ENCODE measurements around the gene TP53TG3D. TPM values are rescaled to one million over a fixed set of nuclear protein-coding genes. Genes with fewer than 3 reads are reported as not detected.
"Not testable (repeated sequence)": the region's sequence is repeated elsewhere in the genome, so short reads cannot be mapped to it uniquely, and the experiment has no call there.

The TP53TG3D gene, protein sequence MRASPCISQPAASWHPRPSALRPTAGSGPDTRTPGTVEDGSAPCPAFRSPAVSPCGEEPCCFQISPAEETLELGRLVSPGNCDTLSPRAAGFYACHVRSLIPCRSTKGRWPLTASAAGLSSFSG
- not detected for total RNA-seq
- polyA plus RNA-seq: under 1 TPM in 1 of 2 donors, not detected in 1; 0.21 TPM

- H3K9ac ChIP-seq (ENCODE audit: low read depth in 1 of 2, low read length in 2 of 2); H3K27me3 ChIP-seq (ENCODE audit: control insufficient read depth in 4 of 4, insufficient read depth in 4 of 4, low read length in 3 of 4); H3K9me3 ChIP-seq (ENCODE audit: control insufficient read depth in 4 of 4, low read length in 3 of 4); H3K36me3 ChIP-seq (ENCODE audit: control insufficient read depth in 4 of 4, insufficient read depth in 3 of 4, low read depth in 1 of 4, low read length in 3 of 4); H3K4me1 ChIP-seq (ENCODE audit: control insufficient read depth in 4 of 4, insufficient read depth in 4 of 4, low read length in 3 of 4); H3K27ac ChIP-seq (ENCODE audit: low read depth in 1 of 2, low read length in 2 of 2); H3K4me3 ChIP-seq (ENCODE audit: low read depth in 1 of 3, low read length in 3 of 3); DNase-seq (ENCODE audit: low spot score): not testable (repeated sequence)
- WGBS: 24% methylated on average over 9 of the region's 26 CpGs
Observed at GRCh38 chr16:32252986-32253385, at the start of gene TP53TG3D. TSS of gene TP53TG3D (plus strand) at chr16:32253286. CDS start at chr16:32253354, 68 bp downstream.

- H3K4me1 ChIP-seq (ENCODE audit: control insufficient read depth in 4 of 4, insufficient read depth in 4 of 4, low read length in 3 of 4); H3K36me3 ChIP-seq (ENCODE audit: control insufficient read depth in 4 of 4, insufficient read depth in 3 of 4, low read depth in 1 of 4, low read length in 3 of 4); H3K4me3 ChIP-seq (ENCODE audit: low read depth in 1 of 3, low read length in 3 of 3); H3K27ac ChIP-seq (ENCODE audit: low read depth in 1 of 2, low read length in 2 of 2); DNase-seq (ENCODE audit: low spot score); H3K27me3 ChIP-seq (ENCODE audit: control insufficient read depth in 4 of 4, insufficient read depth in 4 of 4, low read length in 3 of 4); H3K9ac ChIP-seq (ENCODE audit: low read depth in 1 of 2, low read length in 2 of 2); H3K9me3 ChIP-seq (ENCODE audit: control insufficient read depth in 4 of 4, low read length in 3 of 4): not testable (repeated sequence)
- 19% methylated on average over 8 of the region's 20 CpGs for WGBS
Observed at GRCh38 chr16:32253507-32253906, 421 bp downstream of the TP53TG3D start.

DNA sequence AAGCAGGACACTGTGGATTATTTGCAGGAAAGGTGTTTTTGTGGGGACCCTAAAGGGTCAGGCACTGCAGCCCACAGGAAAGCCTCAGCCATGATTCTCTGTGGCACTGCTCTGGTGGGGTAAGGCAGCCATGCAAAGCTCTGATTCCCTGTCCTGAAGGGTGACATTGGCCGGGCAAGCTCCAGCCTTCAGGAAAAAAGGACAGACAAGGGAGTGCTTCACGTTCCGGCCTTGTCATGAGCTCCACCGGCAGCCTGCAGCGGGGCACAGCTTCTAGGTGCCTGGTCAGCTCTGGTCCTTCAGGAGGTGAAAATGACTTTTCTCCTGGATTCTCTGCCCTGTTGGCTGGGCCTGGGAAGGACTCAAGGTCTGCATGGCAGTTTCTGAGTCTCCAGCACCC is 8.4 kb downstream of the TP53TG3D start:
- not testable (repeated sequence) for H3K36me3 ChIP-seq (ENCODE audit: control insufficient read depth in 4 of 4, insufficient read depth in 3 of 4, low read depth in 1 of 4, low read length in 3 of 4); H3K9ac ChIP-seq (ENCODE audit: low read depth in 1 of 2, low read length in 2 of 2); DNase-seq (ENCODE audit: low spot score); H3K27me3 ChIP-seq (ENCODE audit: control insufficient read depth in 4 of 4, insufficient read depth in 4 of 4, low read length in 3 of 4); H3K4me3 ChIP-seq (ENCODE audit: low read depth in 1 of 3, low read length in 3 of 3); H3K4me1 ChIP-seq (ENCODE audit: control insufficient read depth in 4 of 4, insufficient read depth in 4 of 4, low read length in 3 of 4); H3K9me3 ChIP-seq (ENCODE audit: control insufficient read depth in 4 of 4, low read length in 3 of 4); H3K27ac ChIP-seq (ENCODE audit: low read depth in 1 of 2, low read length in 2 of 2)
- WGBS: 81% methylated on average over 5 of the region's 5 CpGs

- H3K9me3 ChIP-seq (ENCODE audit: control insufficient read depth in 4 of 4, low read length in 3 of 4); H3K9ac ChIP-seq (ENCODE audit: low read depth in 1 of 2, low read length in 2 of 2); H3K27ac ChIP-seq (ENCODE audit: low read depth in 1 of 2, low read length in 2 of 2); H3K4me3 ChIP-seq (ENCODE audit: low read depth in 1 of 3, low read length in 3 of 3); H3K27me3 ChIP-seq (ENCODE audit: control insufficient read depth in 4 of 4, insufficient read depth in 4 of 4, low read length in 3 of 4); H3K4me1 ChIP-seq (ENCODE audit: control insufficient read depth in 4 of 4, insufficient read depth in 4 of 4, low read length in 3 of 4); DNase-seq (ENCODE audit: low spot score); H3K36me3 ChIP-seq (ENCODE audit: control insufficient read depth in 4 of 4, insufficient read depth in 3 of 4, low read depth in 1 of 4, low read length in 3 of 4): not testable (repeated sequence)
- WGBS: 80% methylated on average over 10 of the region's 10 CpGs
Observed at GRCh38 chr16:32263552-32263951, 10.5 kb downstream of the TP53TG3D start.

DNA sequence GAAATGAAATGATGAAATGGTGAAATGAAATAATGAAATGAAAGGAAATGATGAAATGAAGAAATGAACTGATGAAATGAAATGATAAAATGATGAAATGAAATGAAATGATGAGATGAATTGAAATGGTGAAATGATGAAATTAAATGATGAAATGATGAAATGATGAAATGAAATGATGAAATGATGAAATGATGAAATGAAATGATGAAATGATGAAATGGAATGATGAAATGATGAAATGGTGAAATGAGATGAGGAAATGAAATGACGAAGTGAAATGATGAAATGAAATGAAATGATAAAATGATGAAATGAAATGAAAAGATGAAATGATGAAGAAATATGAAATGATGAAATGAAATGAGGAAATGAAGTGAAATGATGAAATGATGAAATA is 28.8 kb downstream of the TP53TG3D start:
- 63% methylated on average over 1 of the region's 1 CpG for WGBS
- H3K36me3 ChIP-seq (ENCODE audit: control insufficient read depth in 4 of 4, insufficient read depth in 3 of 4, low read depth in 1 of 4, low read length in 3 of 4); H3K9ac ChIP-seq (ENCODE audit: low read depth in 1 of 2, low read length in 2 of 2); H3K27me3 ChIP-seq (ENCODE audit: control insufficient read depth in 4 of 4, insufficient read depth in 4 of 4, low read length in 3 of 4); H3K27ac ChIP-seq (ENCODE audit: low read depth in 1 of 2, low read length in 2 of 2); H3K4me1 ChIP-seq (ENCODE audit: control insufficient read depth in 4 of 4, insufficient read depth in 4 of 4, low read length in 3 of 4); H3K9me3 ChIP-seq (ENCODE audit: control insufficient read depth in 4 of 4, low read length in 3 of 4); DNase-seq (ENCODE audit: low spot score); H3K4me3 ChIP-seq (ENCODE audit: low read depth in 1 of 3, low read length in 3 of 3): not testable (repeated sequence)

DNA sequence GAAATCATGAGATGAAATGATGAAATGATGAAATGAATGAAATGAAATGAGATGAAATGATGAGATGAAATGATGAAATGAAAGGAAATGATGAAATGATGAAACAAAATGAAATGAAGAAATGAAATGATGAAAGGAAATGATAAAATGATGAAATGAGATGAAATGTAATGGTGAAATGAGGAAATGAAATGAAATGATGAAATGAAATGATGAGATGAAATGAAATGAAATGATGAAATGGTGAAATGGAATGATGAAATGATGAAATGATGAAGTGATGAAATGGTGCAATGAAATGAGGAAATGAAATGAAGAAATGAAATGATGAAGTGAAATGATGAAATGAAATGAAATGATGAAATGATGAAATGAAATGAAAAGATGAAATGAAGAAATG is 29.9 kb downstream of the TP53TG3D start:
- H3K36me3 ChIP-seq (ENCODE audit: control insufficient read depth in 4 of 4, insufficient read depth in 3 of 4, low read depth in 1 of 4, low read length in 3 of 4); H3K4me3 ChIP-seq (ENCODE audit: low read depth in 1 of 3, low read length in 3 of 3); H3K9me3 ChIP-seq (ENCODE audit: control insufficient read depth in 4 of 4, low read length in 3 of 4); H3K27me3 ChIP-seq (ENCODE audit: control insufficient read depth in 4 of 4, insufficient read depth in 4 of 4, low read length in 3 of 4); DNase-seq (ENCODE audit: low spot score); H3K4me1 ChIP-seq (ENCODE audit: control insufficient read depth in 4 of 4, insufficient read depth in 4 of 4, low read length in 3 of 4); H3K27ac ChIP-seq (ENCODE audit: low read depth in 1 of 2, low read length in 2 of 2); H3K9ac ChIP-seq (ENCODE audit: low read depth in 1 of 2, low read length in 2 of 2): not testable (repeated sequence)

DNA sequence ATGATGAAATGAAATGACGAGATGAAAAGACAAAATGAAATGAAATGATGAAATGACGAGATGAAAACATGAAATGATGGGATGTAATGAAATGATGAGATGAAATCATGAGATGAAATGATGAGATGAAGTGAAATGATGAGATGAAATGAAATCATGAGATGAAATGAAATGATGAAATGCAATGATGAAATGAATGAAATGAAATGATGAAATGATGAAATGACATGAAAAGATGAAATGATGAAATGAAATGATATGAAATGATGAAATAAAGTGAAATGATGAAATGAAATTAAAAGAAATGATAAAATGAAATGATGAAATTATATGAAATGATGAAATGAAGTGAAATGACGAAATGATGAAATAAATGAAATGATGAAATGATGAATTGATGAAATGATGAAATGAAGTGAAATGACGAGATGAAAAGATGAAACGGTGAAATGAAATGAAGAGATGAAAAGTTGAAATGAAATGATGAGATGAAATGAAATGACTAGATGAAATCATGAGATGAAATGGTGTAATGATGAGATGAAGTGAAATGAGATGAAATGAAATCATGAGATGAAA is 30.9 kb downstream of the TP53TG3D start:
- not testable (repeated sequence) for H3K4me1 ChIP-seq (ENCODE audit: control insufficient read depth in 4 of 4, insufficient read depth in 4 of 4, low read length in 3 of 4); H3K27ac ChIP-seq (ENCODE audit: low read depth in 1 of 2, low read length in 2 of 2); H3K27me3 ChIP-seq (ENCODE audit: control insufficient read depth in 4 of 4, insufficient read depth in 4 of 4, low read length in 3 of 4); H3K9me3 ChIP-seq (ENCODE audit: control insufficient read depth in 4 of 4, low read length in 3 of 4); DNase-seq (ENCODE audit: low spot score); H3K4me3 ChIP-seq (ENCODE audit: low read depth in 1 of 3, low read length in 3 of 3); H3K36me3 ChIP-seq (ENCODE audit: control insufficient read depth in 4 of 4, insufficient read depth in 3 of 4, low read depth in 1 of 4, low read length in 3 of 4); H3K9ac ChIP-seq (ENCODE audit: low read depth in 1 of 2, low read length in 2 of 2)
- WGBS: 73% methylated on average over 5 of the region's 5 CpGs

DNA sequence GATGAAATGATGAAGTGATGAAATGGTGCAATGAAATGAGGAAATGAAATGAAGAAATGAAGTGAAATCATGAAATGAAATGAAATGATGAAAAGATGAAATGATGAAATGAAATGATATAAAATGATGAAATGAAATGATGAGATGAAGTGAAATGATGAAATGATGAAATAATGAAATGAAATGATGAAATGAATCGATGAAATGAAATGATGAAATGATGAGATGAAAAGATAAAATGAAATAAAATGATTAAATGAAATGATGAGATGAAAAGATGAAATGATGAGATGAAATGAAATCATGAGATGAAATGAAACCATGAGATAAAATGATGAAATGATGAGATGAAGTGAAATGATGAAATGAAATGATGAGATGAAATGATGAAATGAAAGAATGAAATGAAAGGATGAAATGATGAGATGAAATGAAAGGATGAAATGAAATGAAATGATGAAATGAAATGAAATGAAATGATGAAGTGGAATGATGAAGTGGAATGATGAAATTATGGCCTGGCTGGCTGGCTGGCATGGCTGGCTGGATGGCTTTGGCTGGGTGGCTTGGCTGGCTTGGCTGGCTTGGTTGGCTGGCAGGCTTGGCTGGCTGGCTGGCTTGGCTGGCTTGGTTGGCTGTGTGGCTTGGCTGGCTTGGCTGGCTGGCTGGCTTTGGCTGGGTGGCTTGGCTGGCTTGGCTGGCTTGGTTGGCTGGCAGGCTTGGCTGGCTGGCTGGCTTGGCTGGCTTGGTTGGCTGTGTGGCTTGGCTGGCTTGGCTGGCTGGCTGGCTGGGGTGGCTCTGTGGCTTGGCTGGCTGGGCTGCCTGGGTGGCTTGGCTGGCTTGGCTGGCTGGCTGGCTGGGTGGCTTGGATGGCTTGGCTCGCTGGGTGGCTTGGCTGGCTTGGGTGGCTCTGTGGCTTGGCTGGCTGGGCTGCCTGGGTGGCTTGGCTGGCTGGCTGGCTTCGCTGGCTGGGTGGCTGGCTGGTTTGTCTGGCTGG is 32.0 kb downstream of the TP53TG3D start:
- H3K27ac ChIP-seq (ENCODE audit: low read depth in 1 of 2, low read length in 2 of 2); H3K4me3 ChIP-seq (ENCODE audit: low read depth in 1 of 3, low read length in 3 of 3); H3K9ac ChIP-seq (ENCODE audit: low read depth in 1 of 2, low read length in 2 of 2); DNase-seq (ENCODE audit: low spot score); H3K4me1 ChIP-seq (ENCODE audit: control insufficient read depth in 4 of 4, insufficient read depth in 4 of 4, low read length in 3 of 4); H3K36me3 ChIP-seq (ENCODE audit: control insufficient read depth in 4 of 4, insufficient read depth in 3 of 4, low read depth in 1 of 4, low read length in 3 of 4); H3K27me3 ChIP-seq (ENCODE audit: control insufficient read depth in 4 of 4, insufficient read depth in 4 of 4, low read length in 3 of 4); H3K9me3 ChIP-seq (ENCODE audit: control insufficient read depth in 4 of 4, low read length in 3 of 4): not testable (repeated sequence)
- whole genome bisulfite sequencing: 53% methylated on average over 3 of the region's 3 CpGs

All from liver (tissue), 9 donors.